Nucleus accumbens (tissue), 56 donors: Measurements from ENCODE around the gene PRR20A.
"Not testable (repeated sequence)": the region's sequence is repeated elsewhere in the genome, so short reads cannot be mapped to it uniquely, and the experiment has no call there.

ENCODE experiments used
- DNase-seq, 56 donors: peaks; one replicate each; lab custom pipeline; 2025; lab: John Stamatoyannopoulos, UW

PRR20A gene

DNA sequence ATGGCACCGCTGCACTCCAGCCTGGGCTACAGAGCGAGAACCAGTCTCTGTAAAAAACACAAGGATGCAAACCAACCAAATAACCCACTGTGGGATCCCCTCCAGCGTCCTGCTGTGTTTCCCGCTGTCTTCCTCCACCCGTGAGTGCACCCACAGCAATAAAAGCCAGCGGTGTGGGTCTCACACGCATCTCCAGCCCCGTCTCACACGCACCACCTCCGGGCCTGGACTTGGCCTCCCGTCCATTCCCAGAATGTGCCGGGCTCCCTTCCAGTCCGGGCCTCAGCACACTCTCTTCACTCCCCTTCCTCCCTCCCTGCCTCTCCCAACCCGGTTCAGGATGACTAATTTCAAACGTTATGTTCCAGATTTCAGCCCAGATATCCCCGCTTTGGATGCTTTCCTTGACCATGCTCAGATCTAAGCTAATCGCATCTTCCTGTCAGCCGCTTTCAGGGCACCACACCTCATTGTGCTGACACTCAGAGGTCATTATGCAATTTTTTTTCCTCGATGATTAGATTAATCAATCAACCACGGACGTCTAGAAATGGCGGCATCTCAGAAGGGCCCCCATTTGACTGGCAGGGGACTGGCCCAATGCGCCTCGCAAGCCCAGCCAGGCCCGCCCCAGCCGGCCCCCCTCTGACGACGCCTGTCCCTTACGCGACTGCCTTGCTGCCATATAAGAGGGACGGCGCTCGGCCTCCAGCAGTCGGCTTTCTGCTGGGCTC lies at the start of gene PRR20A:
PRR20A (plus strand) TSS at position 684 of the 734 bp plus-strand sequence. CDS start 387 bp downstream, outside the sequence.
- not testable (repeated sequence) for DNase-seq

DNA sequence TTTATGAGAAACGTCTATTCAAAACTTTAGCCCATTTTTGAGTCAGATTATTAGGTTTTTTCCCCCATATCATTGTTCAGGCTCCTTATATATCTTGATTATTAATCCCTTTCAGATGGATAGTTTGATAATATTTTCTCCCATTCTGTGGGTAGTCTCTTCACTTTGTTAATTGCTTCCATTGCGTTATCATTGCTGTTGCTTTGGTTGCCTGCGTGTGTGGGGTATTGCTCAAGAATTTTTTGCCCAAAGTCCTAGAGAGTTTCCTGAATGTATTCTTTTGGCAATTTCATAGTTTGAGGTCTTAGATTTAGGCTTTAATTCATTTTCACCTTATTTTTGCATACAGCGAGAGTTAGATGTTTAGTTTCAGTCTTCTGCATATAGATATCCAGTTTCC lies 25.8 kb upstream of the PRR20A start:
- no peak for DNase-seq

DNA sequence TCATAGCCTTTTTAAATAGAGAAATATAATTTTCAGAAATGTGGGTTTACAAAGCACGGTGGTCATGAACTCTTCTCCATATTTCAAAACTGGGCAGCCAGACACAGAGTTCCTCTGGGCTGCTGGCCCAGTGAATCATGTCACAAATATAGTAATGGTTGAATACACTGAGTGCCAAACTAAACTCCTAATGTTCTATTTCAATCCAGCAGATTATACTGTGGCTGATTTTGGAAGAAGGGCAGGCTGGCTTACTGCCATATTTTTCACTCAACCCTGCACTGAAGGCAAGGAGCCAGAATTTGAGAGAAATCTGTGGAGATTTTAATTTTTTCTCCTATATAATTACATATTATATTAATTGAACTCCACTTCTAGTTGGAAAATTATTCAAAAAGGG lies 17.0 kb upstream of the PRR20A start:
- DNase-seq: no peak

DNA sequence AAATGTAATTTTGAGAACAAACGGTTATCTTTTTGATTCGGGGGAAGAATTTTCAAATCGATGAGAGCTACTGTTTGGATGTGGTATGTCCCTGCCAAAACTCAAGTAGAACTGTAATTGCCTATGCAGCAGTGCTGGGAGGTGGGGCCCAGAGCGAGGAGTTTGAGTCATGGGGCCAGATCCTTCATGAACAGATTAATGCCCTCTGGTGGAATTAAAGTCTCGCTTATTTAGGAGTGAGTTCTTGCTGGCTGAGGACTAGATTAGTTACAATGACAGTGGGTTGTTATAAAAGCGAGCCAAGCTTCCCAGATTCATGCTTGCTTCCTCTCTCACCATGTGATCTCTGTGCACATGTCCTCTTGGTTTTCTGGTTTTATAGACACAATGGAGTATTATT lies 11.8 kb upstream of the PRR20A start:
- no peak for DNase-seq

DNA sequence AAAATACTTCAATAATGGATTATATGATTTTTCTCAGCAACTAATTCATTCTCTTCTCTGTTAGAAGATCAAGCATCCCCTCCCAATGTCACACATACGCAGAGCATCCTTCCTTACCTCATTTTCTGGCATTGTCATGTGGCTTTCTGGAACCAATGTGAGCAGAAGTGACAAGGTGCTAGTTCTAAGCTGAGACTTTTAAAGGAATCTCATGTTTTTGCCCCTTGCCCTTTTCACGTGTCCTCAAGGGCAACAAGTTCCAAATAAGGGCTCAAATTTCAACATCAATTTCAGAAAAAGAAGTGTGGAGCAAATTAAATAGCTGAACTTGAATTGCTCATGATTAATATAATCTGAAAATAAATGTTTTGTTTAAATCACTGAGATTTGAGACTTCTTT lies 4.6 kb upstream of the PRR20A start:
- DNase-seq: no peak

DNA sequence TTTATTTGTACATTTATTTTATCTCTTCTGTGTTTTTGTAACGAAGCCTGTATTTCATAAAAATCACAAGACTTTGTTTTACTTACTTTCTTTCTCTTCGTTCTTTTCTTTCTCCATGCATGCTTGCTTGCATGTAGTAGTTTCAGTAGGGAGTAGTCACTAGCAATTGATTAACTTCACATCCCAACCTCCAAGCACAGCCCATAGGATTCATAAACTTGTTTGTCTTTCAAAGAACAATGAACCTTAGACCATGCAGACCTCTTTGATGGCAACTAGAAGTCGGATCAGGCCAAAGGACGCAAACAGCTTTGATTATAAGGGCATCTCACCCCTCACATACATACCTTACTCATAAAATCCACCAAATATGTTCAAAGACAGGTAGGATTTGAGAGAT lies 3.1 kb upstream of the PRR20A start:
- no peak for DNase-seq

DNA sequence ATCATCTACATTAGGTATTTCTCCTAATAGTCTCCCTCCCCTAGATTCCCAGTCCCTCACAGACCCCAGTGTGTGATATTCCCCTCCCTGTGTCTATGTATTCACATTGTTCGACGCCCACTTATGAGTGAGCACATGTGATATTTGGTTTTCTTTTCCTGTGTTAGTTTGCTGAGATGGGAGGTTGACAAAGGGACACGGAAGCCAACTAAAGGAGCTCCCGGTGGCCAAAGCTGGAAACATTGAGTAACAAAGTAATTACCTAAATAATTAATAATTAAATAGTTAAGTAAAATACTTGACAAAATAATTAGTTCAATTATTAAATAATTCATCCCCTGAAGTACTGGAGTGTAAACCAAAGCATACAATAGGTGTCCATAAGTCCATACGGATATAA lies 1.7 kb upstream of the PRR20A start:
- DNase-seq: no peak

DNA sequence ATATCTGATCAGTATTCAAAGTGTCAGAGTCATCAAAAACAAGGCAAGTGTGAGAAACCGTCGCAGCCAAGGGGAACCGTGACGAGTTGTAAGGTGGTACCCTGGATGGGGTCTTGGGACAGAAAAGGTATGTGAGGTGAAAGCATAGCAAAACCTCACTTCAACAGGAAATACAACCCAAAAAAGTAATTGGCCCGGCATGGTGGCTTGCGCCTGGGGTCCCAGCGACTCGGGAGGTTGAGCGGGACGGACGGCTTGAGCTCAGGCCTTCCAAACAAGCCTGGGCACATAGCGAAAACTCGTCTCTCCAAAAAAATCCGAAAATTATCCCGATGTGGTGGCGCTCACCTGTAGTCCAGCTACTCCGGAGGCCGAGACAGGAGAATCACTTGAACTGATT lies 937 bp upstream of the PRR20A start:
- DNase-seq: not testable (repeated sequence)

DNA sequence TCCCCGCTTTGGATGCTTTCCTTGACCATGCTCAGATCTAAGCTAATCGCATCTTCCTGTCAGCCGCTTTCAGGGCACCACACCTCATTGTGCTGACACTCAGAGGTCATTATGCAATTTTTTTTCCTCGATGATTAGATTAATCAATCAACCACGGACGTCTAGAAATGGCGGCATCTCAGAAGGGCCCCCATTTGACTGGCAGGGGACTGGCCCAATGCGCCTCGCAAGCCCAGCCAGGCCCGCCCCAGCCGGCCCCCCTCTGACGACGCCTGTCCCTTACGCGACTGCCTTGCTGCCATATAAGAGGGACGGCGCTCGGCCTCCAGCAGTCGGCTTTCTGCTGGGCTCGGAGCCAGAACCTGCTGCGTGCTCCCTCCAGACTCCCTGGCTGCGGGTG lies 6.5 kb downstream of the PRR20A start, which contains the start of gene PRR20B:
PRR20B (plus strand) TSS at position 301 of the 400 bp plus-strand sequence. CDS start 387 bp downstream, outside the sequence.
- not testable (repeated sequence) for DNase-seq

DNA sequence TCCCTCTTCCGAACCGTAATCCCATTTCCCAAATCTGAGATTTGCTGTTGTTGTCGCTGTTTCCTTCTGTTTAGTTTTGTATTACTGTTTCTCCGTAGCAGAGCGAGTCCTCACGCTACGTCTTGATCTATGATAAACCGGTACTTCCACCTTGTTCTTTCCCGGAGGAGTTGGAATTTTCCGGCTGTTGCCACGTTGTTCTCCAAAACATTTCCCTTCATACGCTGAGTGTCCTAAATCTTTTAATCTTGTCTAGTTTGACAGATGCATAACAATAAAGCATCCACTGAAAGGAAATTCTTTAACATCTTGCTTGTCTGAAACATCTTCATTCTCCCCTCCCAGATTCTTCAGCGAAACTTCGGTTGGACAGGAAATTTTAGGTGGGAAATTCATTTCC lies 7.4 kb downstream of the PRR20A start:
- not testable (repeated sequence) for DNase-seq

DNA sequence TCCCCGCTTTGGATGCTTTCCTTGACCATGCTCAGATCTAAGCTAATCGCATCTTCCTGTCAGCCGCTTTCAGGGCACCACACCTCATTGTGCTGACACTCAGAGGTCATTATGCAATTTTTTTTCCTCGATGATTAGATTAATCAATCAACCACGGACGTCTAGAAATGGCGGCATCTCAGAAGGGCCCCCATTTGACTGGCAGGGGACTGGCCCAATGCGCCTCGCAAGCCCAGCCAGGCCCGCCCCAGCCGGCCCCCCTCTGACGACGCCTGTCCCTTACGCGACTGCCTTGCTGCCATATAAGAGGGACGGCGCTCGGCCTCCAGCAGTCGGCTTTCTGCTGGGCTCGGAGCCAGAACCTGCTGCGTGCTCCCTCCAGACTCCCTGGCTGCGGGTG lies 13.0 kb downstream of the PRR20A start, which contains the start of gene PRR20C:
PRR20C (plus strand) TSS at position 301 of the 400 bp plus-strand sequence. CDS start 387 bp downstream, outside the sequence.
- not testable (repeated sequence) for DNase-seq

DNA sequence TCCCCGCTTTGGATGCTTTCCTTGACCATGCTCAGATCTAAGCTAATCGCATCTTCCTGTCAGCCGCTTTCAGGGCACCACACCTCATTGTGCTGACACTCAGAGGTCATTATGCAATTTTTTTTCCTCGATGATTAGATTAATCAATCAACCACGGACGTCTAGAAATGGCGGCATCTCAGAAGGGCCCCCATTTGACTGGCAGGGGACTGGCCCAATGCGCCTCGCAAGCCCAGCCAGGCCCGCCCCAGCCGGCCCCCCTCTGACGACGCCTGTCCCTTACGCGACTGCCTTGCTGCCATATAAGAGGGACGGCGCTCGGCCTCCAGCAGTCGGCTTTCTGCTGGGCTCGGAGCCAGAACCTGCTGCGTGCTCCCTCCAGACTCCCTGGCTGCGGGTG lies 19.6 kb downstream of the PRR20A start, which contains the start of gene PRR20D:
PRR20D (plus strand) TSS at position 301 of the 400 bp plus-strand sequence. CDS start 387 bp downstream, outside the sequence.
- DNase-seq: not testable (repeated sequence)

DNA sequence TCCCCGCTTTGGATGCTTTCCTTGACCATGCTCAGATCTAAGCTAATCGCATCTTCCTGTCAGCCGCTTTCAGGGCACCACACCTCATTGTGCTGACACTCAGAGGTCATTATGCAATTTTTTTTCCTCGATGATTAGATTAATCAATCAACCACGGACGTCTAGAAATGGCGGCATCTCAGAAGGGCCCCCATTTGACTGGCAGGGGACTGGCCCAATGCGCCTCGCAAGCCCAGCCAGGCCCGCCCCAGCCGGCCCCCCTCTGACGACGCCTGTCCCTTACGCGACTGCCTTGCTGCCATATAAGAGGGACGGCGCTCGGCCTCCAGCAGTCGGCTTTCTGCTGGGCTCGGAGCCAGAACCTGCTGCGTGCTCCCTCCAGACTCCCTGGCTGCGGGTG lies 26.2 kb downstream of the PRR20A start, which contains the start of gene PRR20E:
PRR20E (plus strand) TSS at position 301 of the 400 bp plus-strand sequence. CDS start 387 bp downstream, outside the sequence.
- not testable (repeated sequence) for DNase-seq

DNA sequence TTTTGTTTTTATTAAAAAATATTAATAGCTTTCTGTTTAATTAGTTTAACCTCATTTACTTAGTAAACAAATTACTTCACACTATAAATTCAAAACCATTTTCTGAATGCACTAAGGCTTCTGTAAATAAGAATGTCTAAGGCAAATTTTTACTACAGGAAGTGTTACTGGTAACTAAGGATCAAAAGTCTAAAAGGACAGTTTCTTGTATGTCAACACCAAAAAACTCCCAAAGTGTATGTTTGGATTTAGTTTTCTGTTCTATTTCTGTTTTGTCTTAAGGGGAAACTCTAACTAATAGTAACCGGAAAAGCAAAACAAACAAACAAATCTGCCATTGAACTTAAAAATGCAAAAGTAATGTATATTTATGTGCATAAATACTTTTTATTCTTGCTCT lies 50.9 kb downstream of the PRR20A start:
- DNase-seq: no peak
